WI38 (cell line): ENCODE results near the gene MTUS2.

Experiments used
- H3K4me3 ChIP-seq: 2 replicates; pipeline ENCODE4 v1.5.1; 2011; ENCODE audit warnings: low read depth, mild to moderate bottlenecking, control low read depth, low read length
- CTCF ChIP-seq: IDR thresholded peaks from 2 replicates; pipeline ENCODE4 v1.5.1; 2012; ENCODE audit warnings: low read depth, mild to moderate bottlenecking, control low read depth, low read length

Gene MTUS2

GRCh38 chr13:29529754-29530153, 709.6 kb downstream of the MTUS2 start:
- no peak for TF ChIP-seq CTCF
- H3K4me3 ChIP-seq, result no peak overlapping the region

DNA sequence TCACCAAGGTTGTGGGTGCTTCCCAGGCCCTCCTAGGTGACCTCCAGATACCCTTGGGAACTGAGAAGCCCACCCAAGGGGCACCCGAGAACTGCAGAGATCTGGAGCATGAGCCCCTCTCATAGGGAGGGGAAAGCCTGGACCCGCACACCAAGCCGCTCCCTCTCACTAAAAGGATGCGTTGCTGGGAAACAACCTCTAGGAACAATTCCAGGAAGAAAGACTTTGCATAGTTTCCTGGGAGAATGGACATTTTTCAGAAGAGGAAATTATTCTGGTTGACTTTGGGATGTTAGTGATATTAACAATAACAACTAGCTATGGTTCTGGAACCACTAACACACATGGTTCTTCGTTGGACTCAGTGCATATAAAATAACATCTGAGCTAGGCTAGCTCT, 710.8 kb downstream of the MTUS2 start:
- TF ChIP-seq CTCF, result no peak
- H3K4me3 ChIP-seq, result no peak overlapping the region

GRCh38 chr13:29532116-29532515, 712.0 kb downstream of the MTUS2 start:
- H3K4me3 ChIP-seq, result no peak overlapping the region
- no peak for TF ChIP-seq CTCF

DNA sequence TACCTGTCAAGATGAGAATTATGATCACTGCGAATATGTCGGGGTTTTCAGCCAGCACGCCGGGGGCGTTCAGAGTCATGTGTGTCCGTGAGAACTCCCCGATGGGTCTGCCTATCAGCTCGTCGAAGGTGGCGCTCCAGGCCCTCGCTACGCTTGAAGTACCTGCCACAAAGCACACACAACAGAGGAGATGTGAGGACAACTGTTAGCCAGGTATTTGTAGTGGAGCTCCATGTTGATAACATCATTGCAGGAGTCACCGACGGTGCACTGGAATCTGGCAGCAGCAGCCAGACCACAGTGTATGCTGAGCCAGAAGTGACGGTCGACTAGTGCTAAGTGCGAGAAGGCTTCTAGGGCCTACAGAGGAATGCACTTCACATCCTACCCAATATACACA, 712.7 kb downstream of the MTUS2 start:
- no peak overlapping the region for H3K4me3 ChIP-seq
- no peak for TF ChIP-seq CTCF

DNA sequence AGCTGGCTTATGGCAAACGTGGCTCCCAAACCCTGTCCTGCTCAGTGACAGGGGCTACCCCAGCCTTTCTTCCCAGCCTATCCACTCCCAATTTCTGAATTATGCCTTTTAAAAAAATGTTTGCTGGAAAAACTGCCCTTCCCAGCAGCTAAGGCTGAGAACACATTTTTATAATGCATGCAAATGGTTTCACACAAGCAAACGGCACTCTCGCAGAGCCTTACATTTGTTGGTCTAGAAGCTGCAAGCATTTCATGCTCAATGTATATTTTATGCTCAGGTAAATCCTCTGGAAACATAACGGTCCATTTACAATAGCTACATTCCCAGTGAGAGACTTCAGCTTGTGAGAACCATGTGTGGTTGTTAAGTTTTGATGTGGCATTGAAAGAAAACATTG, 713.9 kb downstream of the MTUS2 start:
- TF ChIP-seq CTCF, result no peak
- H3K4me3 ChIP-seq, result no peak overlapping the region

DNA sequence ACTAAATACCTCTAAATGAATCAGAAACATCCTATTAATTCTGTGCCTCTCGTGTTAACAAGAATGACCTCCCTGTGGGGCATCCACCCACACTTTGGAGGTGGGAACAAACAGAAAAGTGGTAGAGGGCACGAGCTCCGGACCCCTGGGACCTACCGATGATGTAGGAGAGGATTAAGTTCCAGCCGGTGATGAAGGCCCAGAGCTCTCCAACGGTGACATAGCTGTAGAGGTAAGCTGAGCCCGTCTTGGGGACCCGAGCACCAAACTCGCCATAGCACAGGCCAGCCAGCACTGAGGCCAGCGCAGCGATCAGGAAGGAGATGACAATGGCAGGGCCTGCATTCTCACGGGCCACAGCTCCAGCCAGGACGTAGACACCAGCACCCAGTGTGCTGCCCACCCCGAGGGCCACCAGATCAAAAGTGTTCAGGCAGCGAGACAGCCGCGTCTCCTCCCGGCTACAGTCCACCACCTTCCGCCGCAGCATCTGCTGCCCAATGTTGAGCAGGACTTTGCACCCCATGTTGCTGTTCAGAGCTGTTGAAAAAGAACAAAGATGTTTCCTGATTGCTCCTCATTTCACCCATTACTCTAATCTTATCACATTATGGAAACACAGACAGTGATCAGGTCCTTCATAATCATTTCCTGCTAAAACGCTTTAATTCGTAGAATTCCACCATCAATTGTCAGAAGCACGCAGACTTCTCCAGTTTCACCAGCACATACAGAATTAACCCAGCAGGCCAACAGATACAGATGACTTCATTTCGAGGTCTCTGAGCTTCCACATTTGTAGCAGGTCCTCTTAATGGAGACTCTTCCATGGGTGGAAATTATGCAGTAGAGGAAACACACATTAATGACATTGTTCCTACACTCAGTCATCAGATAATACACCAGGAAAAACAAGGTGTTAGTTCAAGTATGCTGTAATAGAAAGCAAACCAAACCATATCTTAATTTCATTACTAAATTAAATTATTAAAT, 715.8 kb downstream of the MTUS2 start:
- TF ChIP-seq CTCF, result no peak
- H3K4me3 ChIP-seq, result no peak overlapping the region

DNA sequence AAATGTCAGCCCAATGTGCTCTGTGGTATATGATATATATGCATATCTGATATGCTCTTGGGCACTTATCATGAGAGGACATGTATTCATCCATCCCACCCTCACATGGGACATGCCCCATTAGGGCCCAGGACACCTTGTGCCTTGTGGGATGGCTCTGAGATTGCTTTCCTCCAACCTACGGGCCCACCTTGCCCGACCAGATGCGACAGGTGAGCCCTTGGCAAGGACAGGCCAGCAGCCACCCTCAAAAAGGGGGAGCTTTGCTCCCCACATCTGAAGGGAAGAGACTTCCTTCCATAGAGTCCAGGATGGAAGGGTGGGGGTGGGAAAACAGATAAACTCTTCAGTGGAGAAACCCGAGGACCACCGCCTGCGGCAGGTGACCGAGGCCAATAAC, 716.7 kb downstream of the MTUS2 start:
- H3K4me3 ChIP-seq, result no peak overlapping the region
- TF ChIP-seq CTCF, result no peak
